Activated CD4-positive, alpha-beta T cell treated with anti-CD3 and anti-CD28 coated beads, Interleukin-10, Interleukin-2, amounts not matched to agents 100 ng/mL and 50 ng/mL, durations not matched to agents 16 hours and 8 hours (primary cell): Measurements from ENCODE around the gene STN1.

Experiments used
- DNase-seq: peaks from one replicate; pipeline ENCODE4 v3.0.0-alpha.2; 2020

The STN1 gene, protein sequence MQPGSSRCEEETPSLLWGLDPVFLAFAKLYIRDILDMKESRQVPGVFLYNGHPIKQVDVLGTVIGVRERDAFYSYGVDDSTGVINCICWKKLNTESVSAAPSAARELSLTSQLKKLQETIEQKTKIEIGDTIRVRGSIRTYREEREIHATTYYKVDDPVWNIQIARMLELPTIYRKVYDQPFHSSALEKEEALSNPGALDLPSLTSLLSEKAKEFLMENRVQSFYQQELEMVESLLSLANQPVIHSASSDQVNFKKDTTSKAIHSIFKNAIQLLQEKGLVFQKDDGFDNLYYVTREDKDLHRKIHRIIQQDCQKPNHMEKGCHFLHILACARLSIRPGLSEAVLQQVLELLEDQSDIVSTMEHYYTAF

DNA sequence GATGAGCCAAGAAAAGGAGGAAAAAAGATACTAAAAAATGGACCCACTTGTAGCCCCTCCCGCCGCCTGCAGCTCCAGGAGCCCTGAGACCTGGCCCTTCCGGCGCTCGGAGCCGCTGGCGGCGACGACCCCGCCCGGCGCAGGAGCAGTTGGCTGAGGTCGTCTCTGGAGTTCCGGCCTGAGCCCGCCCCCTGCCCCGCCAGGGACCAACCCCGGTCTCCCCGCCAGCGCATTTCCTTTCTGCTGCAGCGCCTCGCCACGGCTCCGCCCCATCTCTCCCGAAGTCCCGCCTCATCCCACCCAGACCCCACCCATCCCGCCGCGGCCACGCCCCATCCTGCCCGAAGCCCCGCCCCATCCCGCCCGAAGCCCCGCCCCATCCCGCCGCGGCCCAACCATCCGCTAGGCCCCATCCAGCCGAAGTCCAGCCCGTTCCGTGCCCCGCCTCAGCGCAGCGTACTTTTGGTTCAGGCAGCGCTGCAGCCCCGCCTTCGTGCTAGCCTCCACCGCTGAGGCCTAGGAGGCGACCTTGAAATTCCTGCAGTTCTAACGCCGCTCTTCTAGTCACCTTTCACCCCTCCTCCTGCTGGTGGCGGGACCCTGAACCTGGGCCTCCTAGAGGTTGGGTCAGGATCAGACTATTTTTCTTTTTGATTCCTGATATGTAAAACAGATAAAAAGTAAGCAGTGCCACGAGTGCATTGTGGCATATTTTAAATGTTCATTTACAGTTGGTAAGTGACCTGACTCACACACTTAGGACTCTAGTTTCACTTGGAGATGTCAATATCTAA, at the start of gene STN1:
Gene STN1, minus strand, starts transcription at position 132 of the 794 bp plus-strand sequence. CDS start 590 bp downstream, outside the sequence.
- DNase-seq, result peak; percentile 99

DNA sequence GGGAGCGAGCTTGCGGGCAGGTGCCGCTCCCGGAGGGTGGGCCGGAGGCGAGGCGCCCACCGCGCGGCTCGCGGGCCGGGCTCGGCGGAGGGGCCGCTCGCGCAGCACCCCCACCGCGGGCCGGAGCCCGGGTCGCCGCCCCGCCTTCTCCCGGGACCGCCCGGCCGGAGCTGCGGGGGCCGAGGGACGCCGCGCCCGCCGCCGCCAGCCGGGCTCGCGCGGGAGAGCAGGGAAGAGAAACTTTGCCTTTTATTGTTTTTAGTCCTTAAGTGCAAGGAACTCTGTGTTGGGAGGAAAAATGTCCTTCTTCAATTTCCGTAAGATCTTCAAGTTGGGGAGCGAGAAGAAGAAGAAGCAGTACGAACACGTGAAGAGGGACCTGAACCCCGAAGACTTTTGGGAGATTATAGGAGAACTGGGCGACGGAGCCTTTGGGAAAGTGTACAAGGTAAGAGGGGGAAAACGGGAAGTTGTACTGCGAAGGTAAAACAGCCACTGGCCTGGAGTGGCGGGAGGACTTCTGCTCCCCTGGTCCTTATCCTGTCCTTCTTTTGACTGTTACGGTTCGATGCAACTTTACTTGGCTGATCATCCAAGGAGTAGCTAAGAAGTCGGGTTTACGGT, 49.6 kb upstream of the STN1 start:
- peak; percentile 29 for DNase-seq

DNA sequence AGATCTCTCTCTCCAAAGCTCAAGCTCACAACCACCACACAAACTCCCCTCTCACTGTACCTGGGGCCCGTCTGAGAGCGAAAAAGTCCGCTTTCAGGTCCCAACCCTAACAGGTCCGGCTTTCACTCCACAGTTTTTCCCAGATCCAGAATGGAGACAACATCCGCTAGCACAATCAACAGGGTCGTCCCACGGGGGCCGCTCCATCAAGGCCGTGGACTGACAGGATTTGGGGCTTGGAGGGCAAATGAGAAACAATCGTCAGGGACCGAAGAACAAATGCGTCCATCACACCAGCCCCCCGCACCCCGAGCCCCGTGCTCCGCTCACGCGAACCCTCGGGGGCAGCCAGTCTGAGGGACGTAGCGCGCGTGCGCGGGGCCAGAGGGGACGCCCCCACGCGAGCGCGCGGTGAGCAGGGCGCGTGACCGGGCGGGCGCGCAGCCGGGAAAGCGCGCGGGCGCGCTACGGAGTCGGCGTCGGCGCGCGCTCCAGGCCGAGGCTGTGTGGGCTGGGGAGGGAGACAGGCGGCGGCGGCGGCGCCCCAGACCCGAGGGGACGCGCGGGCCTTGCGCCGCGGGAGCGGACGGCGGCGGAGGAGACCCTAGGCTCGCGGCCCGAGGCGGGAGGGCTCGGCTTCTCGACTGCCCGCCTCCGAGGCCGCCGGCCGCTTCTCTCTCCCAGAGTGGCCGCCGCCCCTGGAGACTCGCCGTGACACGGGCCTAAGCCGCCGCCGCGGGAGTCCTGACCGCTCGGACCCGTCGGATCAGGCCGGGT, 48.9 kb upstream of the STN1 start, which contains the start of gene SLK:
Gene SLK, plus strand, starts transcription at position 470 of the 777 bp plus-strand sequence. CDS start 606 bp downstream, outside the sequence.
- peak; percentile 88 for DNase-seq

DNA sequence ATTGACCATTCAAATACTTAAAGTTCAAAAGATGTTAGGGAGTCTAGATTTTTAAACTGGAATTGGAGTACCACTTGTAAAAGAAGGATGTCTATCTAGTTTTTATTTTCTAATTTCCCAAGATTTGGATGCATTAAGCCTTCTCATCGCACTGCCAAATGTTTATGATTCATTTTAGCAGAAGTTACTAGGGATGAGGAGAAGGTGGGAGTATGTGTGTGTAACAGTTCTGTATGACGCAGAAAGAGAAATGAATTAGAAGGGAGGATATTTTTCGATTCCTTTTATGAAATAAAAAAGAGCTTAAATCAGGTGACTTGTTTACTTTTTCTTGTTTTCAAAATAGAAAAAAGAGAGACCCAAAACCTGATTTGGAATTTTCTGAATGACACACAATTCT, 42.1 kb upstream of the STN1 start:
- DNase-seq, result no peak

DNA sequence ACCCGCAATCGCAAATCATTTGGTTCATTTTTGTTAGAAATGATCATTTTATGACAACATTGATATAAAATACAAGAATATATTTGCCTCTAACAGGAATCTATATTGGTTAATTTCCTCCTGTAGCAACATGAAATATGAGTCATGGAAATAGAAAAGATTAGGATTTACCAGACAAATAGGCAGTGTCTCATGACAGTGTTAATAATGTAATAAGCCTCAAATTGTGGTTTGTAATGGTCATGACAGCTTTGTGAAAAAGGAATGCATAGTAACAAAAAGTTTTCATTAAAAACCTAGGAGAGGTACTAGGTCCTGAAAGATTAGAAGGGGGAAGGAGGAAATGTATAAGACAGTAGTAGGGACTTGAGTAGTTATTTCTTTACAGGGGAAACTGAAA, 41.0 kb upstream of the STN1 start:
- no peak for DNase-seq

DNA sequence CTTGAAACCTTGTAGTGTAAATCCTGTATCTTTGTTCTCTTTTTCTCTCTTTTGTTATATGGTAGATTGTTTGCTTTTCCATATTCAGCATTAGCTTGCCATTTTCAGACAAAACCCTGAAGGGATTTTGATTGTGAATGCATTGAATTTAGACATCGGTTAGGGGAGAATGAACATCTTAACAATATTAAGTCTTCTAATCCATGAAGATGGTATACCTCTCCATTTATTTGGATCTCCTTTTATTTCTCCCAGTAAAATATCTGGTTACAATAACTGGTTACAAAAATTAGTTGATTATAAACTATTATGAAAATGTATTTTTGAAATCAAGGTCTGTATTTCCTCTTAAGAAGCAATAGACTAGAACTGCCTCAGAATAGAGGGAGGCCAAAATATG, 36.6 kb upstream of the STN1 start:
- no peak for DNase-seq

DNA sequence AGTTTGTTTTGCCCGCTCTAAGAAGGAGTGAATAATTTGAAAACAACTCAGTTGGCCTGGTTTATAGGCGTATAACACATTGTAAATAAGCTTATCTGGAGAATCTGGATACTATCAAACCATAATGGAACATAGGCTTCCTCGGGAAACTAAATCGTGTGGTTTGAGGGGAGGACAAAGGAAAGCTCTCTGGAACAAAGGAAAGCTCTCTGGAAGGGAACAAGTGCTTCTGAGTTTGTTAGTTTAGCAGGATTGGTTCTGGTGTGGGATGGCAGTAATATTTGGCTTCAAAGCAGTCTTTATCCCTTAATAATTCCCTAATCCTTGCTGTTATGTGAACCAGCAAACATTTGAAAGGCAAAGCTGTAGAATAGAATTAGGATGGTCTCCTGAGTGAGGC, 34.0 kb upstream of the STN1 start:
- DNase-seq, result no peak

DNA sequence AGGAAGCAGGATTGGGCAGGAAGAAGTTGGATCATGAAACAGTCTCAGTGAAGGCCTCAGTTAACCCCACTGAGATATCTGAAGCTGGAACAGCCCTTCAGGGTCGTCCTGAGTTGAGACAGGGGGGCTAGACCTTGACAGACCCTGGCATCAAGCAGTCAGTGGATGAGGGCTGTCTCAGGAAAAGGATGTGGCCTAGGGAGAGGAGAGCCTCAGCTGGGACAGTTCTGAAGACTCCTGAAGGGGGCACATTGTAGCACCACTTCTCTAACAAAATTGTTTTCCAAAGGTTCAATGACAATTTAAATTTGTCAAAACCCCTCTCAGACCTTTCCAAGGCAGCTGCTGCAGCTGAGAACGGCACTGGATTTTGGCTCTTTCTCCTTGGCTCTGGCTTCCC, 33.2 kb upstream of the STN1 start:
- DNase-seq, result no peak

DNA sequence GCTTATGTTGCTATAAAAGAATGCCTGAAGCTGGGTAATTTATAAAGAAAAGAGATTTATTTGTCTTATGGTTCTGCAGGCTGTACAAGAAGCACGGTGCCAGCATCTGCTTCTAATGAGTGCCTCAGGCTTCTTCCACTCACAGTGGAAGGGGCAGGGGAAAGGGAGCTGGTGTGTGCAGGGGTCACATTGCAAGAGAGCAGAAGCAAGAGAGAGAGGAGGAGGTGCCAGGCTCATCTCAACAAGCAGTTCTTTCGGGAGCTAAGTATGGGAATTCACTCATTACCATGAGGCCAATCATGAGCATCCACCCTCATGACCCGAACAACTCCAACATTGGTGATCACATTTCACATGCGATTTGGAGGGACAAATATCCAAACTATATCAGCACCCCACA, 31.7 kb upstream of the STN1 start:
- no peak for DNase-seq

DNA sequence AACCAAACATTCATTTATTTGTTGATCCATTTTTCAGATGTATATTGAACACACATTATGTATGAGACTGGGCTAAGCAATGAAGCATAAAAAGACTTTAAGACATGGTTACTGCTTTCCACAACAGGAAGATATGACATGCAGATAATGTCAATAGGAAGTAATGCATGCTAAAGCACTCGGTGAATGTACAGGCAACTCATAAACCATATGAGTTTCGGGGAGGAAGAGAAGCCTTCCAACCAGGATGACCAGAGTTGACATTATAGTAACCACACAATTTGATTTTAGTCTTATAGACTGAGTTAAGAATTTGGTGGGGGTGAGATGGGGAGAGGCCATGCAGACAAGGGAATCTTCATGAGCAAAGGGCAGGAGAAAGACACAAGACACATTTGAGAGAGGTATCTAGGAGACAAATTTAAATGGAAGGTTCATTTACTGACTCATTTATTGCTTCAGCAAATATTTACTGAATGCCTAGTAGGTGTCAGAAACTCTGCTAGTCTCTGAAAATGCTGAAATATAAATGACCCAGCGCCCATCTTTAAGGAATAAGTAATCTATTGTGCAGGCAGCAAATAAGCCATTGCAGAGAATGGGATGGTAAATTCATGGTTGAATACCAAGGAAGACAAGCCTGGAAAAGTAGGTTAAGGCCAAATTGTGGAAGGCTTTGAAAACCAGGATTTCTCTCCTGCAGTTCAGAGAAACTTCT, 30.0 kb upstream of the STN1 start:
- DNase-seq, result peak; percentile 5

DNA sequence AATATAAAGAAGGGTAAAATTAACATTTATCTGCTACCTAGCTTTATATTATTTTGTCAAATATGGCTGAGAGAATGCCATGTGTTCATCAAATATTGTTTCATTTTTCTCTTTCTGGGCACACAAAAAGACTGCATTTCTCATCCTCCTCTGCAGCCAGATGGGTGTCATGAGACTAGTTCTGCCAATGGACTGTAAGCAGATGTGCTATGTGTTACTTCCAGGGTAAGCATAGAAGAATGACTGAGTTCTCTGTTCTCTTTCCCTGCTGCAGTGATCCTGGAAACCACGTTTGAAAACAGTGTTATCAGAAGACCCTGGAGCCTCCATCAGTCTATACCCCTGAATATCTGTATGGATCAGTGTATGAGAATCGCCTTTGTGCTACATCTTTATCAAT, 24.9 kb upstream of the STN1 start:
- no peak for DNase-seq

DNA sequence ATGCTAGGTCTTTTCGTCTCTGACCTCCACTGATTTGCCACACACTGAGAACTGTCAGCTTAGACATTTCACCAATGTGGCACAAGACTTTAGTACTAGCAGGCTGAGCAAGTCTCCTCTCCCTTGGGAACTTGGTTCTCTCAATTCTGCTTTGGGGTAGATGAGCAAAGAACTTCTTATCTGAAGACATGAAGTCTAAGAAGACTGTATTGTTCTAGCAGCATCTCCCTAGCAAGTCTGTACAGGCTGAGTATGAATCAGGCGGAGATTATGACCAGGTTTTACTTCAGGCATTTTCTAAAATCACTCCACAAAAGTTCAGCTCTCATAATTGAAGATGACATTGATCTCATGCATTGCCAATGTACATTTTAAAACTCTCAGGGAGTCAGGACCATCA, 23.8 kb upstream of the STN1 start:
- no peak for DNase-seq

DNA sequence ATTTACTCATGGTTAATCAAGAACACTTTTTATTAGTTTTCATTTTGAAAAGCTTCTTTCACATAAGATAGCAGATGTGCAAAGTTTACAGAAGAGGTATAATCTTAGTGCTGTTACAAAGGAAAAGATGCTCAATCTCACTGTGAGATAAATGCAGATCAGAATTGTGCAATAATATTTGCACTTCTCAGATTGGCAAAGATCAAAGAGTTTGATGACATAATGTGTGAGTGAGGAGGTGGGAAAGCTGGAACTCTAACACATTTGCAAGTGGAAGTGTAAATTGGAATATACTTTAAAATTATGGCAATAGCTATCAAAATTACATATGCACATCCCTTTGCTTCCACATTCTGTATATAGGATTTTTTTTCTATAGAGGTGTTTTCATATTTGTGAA, 21.5 kb upstream of the STN1 start:
- DNase-seq, result no peak

DNA sequence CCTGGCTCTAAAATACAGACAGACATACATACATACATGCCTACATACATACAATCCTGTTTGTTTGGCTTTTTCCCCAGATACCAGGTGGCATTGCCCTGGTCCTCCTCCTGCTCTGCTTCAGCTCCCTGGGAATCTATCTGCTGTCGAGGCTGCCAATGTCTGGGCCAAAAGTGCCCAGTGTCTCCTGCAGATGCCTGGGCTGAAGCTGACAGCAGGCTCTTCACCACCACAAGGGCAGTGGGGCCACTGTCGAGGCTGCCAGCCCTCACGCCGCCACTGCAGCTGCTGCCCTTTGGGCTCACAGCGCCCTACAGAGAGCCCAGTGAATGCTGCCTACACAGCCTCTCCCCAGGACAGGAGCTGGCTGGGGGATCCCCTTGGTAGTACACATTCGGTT, 18.0 kb upstream of the STN1 start:
- no peak for DNase-seq

DNA sequence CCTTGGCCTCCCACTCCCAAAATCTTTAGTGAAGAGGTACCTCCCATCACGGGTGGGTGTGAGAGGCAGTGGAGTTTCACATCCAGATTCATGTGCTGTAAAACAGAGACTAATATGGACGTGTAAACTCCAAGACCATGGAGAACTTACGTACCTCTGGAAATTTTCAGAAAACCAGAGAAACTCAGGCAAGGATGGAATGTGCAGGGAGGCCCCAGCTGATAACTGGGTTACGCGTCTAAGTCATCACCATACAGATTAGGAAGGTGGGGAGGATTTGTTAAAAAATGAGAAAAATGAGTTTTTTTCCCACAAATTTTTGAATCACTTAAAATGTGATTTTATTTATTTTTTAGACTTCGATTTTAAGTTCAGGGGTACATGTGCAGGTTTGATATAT, 16.3 kb upstream of the STN1 start:
- DNase-seq, result no peak

DNA sequence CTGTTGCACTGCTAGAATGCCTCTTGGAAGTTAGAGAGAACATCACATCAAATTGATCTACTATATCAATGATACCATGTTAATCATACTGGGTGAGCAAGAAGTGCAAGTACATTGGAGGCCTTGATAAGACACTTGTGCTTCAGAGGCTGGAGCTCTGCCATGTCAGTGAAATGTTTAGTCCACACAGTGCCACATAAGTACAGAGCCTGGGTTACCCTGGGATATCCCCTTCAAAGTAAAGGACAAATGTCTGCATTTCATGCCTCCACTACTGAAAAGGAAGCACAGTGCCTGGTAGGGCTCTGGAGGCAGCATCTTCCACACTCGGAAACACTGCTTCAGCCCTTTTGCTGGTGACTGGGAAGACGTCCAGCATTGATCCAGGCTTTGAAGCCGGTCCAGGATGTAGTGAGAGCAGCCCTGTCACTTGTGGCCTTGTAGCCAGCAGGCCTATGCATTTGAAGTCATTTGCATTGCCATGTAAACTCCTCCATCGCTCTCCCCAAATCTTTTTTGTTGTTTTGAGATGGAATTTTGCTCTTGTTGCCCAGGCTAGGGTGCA, 15.7 kb upstream of the STN1 start:
- no peak for DNase-seq

DNA sequence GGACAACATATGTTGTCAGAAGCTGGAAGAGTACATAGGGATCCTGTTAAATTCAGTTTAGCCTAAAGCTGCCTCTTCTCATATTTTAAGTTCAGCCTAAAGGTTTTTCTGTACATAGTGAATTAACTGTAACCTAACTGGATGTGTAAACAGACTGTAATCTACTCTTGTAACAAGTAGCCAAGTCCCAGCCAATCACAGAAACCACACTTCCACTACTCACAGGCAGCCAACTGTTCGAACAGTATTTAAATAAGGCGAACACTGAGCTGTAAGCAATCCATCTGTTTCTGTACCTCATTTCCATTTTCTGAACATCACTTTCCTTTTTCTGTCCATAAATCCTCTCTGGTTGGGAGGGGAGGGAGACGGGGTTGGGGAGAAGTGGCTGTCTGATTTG, 15.0 kb upstream of the STN1 start:
- no peak for DNase-seq

DNA sequence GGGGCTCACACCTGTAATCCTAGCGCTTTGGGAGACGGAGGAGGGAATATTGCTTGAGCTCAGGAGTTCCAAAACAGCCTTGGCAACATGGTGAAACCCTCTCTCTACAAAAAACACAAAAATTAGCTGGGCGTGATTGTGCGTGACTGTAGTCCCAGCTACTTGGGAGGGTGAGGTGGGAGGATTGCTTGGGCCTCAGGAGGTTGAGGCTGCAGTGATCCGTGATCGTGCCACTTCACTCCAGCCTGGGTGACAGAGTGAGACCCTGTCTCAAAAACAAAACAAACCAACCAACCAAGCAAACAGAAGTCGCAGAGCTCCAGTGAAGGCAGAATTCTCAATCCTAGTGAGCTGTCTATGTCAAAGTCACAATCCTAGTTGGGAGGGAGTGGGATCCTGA, 14.3 kb upstream of the STN1 start:
- no peak for DNase-seq

DNA sequence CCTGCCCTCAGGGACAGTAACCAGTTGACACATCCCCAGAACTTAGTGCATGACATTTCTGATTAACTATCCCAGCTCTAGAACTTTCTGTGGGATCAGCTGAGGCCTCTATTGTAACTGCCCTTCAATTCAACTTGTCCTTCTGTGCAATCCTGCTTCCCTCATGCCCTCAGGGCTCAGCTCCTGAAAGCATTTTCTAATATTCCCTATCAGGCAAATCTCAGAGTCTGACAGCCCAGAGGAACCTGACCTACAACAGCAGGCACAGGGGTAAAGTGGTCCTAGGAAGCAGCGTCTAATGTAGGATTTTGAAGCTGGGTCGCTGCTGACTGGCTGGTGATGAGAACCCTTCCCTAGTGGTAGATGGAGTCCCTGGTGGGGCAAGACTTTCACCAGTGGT, 13.6 kb upstream of the STN1 start:
- no peak for DNase-seq

DNA sequence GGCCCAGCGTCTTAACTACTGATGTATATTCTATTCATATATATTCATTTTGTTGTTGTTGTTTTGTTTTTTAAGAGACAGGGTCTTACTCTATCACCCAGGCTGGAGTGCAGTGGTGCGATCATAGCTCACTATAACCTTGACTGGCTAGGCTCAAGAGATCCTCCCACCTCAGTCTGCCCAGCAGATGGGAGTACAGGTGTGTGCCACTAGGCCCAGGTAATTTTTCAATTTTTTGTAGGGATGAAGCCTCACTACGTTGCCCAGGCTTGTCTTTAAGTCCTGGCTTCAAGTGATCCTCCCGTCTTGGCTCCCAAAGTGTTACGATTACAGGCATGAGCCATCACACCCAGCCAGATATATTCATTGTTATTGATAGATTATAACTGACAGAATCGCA, 12.9 kb upstream of the STN1 start:
- DNase-seq, result no peak

DNA sequence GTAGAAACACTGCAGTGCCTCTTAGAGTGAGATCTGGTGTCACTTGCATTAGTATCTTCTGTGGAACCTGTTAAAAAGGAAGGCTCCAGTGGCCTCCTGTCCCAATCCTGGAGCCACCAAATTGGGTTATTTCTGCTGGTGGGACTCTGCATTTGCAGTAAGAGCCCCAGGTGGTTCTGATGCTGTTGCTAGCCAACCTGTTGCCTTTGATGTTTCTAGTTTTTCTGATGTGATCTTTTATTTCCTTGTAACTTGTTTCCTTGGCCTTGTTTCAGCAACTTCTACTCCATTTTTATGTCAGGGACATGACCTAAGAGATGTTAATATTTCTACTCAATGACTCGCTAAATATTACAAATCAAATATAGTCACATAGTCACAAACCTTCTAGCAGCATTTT, 12.5 kb upstream of the STN1 start:
- no peak for DNase-seq

DNA sequence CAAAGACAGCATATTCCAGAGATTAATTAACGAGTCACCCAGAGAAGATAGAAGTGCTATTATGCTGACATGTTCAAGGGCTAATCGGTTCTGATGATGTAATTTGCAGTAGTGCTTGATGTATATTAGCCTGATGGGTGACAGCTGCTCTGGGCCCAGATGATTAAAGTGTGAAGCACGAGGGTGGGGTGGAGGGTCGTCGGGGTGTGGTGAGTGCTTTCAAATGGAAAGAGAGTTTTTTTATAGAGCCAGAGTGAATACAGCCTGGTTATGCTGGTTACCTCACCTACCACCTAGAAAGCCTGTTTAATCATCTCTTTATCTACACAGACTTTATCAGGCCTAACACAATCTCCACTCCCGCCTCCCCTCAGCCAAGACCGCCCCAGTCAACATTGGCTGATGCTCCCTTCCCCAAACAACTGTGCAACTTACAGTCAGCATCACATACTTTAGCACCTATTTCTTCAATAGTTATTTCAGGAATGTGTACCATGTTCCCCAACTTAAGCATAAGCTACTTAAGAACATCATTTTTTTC, 11.5 kb upstream of the STN1 start:
- no peak for DNase-seq
